Stimulated activated effector memory CD8-positive, alpha-beta T cell treated with anti-CD3 and anti-CD28 coated beads, Interleukin-12 subunit alpha, Interleukin-12 subunit beta, amount 100 ng/mL, for 72 hours (primary cell): ENCODE data around the gene GNPDA2.

Experiments
- ATAC-seq: fragments of 150-1000 bp; cut with Tn5 transposase; 2 replicates; pipeline ENCODE4 v1.10.0; 2021
- DNase-seq, 2 donors: peaks; one replicate each; pipeline ENCODE4 v3.0.0; 2021 to 2022; ENCODE audit warnings: low spot score in 2 of 2
- H3K27ac Mint-ChIP-seq: one replicate; pipeline ENCODE4 v1.8.0; 2022; ENCODE audit warnings: mild to moderate bottlenecking, mixed read lengths
- H3K36me3 Mint-ChIP-seq: one replicate; pipeline ENCODE4 v1.8.0; 2022; ENCODE audit warnings: mild to moderate bottlenecking, mixed read lengths
- H3K4me1 Mint-ChIP-seq: one replicate; pipeline ENCODE4 v1.8.0; 2022; ENCODE audit warnings: mixed read lengths
- H3K4me3 Mint-ChIP-seq: one replicate; pipeline ENCODE4 v1.8.0; 2022; ENCODE audit warnings: mild to moderate bottlenecking, mixed read lengths
- H3K9me3 Mint-ChIP-seq: one replicate; pipeline ENCODE4 v1.8.0; 2022; ENCODE audit warnings: mixed read lengths

GNPDA2 gene

GRCh38 chr4:44720371-44720770, 6.0 kb downstream of the GNPDA2 start:
- DNase-seq (no peak), ATAC-seq (no peak)
- H3K9me3 Mint-ChIP-seq, result no peaks in the 10 kb centered on the region
- peaks cover 5% of the 10 kb centered on the region for H3K36me3 Mint-ChIP-seq
- H3K27ac Mint-ChIP-seq, result no peak overlapping the region
- H3K4me1 Mint-ChIP-seq, result peaks cover 33% of the 10 kb centered on the region
- no peak overlapping the region for H3K4me3 Mint-ChIP-seq

DNA sequence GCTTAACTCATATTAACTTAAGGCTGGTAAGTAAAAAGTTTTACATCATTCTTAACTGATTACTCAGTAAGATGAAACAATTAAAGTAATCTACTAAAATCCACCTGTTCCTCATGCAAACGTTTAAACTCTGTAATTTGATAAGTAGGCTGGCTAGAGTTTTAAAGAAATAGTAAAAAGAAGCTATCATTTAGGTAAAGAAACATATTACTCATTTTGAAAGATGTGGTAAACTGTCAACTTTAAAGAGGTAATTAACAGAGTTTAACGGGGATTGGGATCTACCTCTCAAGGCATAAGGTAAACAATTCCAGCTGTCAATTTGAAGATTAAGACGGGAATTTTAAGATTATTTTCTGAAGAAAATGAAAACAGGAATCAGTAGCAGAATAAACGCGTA, 9.8 kb downstream of the GNPDA2 start:
- Mint-ChIP-seq H3K27ac (no peak overlapping the region), H3K9me3 (no peaks in the 10 kb centered on the region), H3K36me3 (peaks cover 15% of the 10 kb centered on the region), H3K4me3 (no peak overlapping the region), H3K4me1 (peaks cover 17% of the 10 kb centered on the region)
- ATAC-seq (no peak), DNase-seq (no peak)

DNA sequence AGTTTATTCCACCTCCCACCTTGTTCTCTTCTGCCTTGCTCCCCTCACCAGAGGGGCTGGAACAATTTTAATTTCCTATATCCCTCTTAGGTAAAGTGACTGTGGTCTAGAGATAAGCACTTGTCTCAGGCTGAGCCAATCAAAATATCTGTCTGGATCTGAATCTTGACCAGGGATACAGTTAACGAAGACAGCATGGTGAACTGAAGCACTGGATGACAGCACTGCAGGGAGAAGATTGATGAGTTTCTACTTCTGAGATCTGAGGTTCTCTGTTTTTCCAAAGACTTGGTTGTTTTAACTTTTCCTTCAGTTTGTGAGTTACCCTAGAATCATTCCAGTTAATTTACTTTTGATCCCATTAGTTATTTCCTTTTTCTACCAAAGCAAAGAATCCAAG, 13.2 kb downstream of the GNPDA2 start:
- Mint-ChIP-seq H3K27ac (no peak overlapping the region), H3K9me3 (no peaks in the 10 kb centered on the region), H3K4me1 (no peaks in the 10 kb centered on the region), H3K4me3 (no peak overlapping the region), H3K36me3 (peaks cover 18% of the 10 kb centered on the region)
- ATAC-seq, result no peak
- no peak for DNase-seq

- peaks cover 5% of the 10 kb centered on the region for H3K4me1 Mint-ChIP-seq
- ATAC-seq (no peak), DNase-seq (no peak)
- H3K36me3 Mint-ChIP-seq, result peaks cover 90% of the 10 kb centered on the region
- no peak overlapping the region for H3K4me3 Mint-ChIP-seq
- H3K27ac Mint-ChIP-seq, result no peak overlapping the region
- H3K9me3 Mint-ChIP-seq, result no peaks in the 10 kb centered on the region
Measured at GRCh38 chr4:44704673-44705072, 21.7 kb downstream of the GNPDA2 start.

GRCh38 chr4:44701037-44701436, 25.3 kb downstream of the GNPDA2 start:
- Mint-ChIP-seq H3K27ac (no peak overlapping the region), H3K36me3 (peaks cover 98% of the 10 kb centered on the region), H3K4me3 (no peak overlapping the region), H3K4me1 (peaks cover 5% of the 10 kb centered on the region), H3K9me3 (no peaks in the 10 kb centered on the region)
- DNase-seq, result no peak
- no peak for ATAC-seq

- H3K4me1 Mint-ChIP-seq, result peaks cover 5% of the 10 kb centered on the region
- H3K36me3 Mint-ChIP-seq, result peaks cover 98% of the 10 kb centered on the region
- H3K9me3 Mint-ChIP-seq, result no peaks in the 10 kb centered on the region
- DNase-seq, result no peak
- ATAC-seq, result no peak
- H3K4me3 Mint-ChIP-seq, result no peak overlapping the region
- peak overlapping the region; percentile 52 for H3K27ac Mint-ChIP-seq
Measured at GRCh38 chr4:44700427-44700826, 25.9 kb downstream of the GNPDA2 start.

DNA sequence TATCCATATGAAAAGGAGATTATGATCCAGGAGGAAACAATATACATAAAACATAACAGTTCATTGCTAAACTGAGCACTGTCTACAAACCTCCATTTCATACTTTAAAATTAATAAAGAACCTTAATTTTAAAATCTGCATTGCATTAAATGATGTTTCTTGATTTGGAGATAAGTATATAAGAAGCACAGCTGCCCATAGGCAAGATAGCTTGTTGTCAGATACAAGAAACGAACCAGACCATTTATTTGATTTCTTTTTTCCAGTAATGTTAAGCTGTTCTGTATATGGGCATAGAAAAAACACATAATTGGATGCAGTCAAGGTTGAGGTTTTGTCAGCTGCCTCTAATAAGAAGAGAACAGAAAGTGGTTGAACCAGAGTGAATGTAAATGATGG, 41.7 kb downstream of the GNPDA2 start:
- peaks cover 10% of the 10 kb centered on the region for H3K4me1 Mint-ChIP-seq
- DNase-seq, result no peak
- peaks cover 91% of the 10 kb centered on the region for H3K36me3 Mint-ChIP-seq
- no peak overlapping the region for H3K27ac Mint-ChIP-seq
- no peak for ATAC-seq
- no peaks in the 10 kb centered on the region for H3K9me3 Mint-ChIP-seq
- no peak overlapping the region for H3K4me3 Mint-ChIP-seq

DNA sequence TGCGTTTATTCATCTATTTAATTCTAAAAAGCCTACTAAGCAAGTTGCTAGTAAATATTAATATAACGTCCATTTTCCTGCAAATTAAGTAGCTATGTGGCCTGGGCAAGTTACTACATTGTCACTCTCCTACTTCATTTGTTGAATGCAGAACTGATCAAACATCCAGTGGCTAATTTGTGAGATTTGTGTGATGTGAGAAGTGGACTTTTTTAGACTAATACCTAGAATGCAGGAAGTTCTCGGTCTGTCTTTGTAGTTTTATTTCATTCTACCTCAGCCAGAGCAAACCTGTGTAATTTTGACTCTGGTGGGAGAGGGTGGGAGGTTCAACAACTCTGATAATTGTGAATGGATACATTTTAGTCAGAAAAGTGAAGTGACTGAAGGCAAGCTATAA, 47.3 kb downstream of the GNPDA2 start:
- Mint-ChIP-seq H3K4me1 (peaks cover 17% of the 10 kb centered on the region), H3K9me3 (no peaks in the 10 kb centered on the region), H3K36me3 (peaks cover 35% of the 10 kb centered on the region), H3K4me3 (peak overlapping the region; percentile 88), H3K27ac (peak overlapping the region; percentile 95)
- ATAC-seq (peak; percentile 35), DNase-seq (no peak)

GRCh38 chr4:44678094-44679041, 48.0 kb downstream of the GNPDA2 start, which contains the start of gene GUF1:
GUF1 (plus strand) TSS chr4:44678420; CDS start chr4:44678623, 203 bp downstream.
- no peaks in the 10 kb centered on the region for H3K9me3 Mint-ChIP-seq
- ATAC-seq (peak; percentile 97), DNase-seq (peak; percentile 70 to 90)
- peaks cover 17% of the 10 kb centered on the region for H3K4me1 Mint-ChIP-seq
- H3K4me3 Mint-ChIP-seq, result peak within 1 kb of the TSS; percentile 88
- H3K27ac Mint-ChIP-seq, result peak within 1 kb of the TSS; percentile 95
- H3K36me3 Mint-ChIP-seq, result peaks cover 28% of the 10 kb centered on the region

DNA sequence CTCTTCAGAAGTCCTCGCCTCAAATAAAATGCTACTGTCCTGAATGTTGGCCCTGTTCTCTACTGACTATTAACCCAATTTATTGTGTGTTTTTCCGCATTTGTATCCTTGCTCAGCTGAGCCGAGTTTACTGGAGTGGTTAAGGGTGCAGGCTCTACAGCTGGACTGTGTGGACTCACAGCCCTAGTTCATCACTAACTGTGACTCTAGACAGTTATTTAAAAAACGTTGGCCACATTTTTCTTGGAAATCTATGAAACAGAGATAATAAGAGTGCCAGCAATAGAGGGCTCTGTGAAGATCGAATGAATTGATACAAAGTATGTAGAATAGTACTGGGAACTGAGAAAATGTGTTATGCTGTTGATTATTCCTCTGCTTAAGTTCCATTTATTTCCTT, 51.0 kb downstream of the GNPDA2 start:
- DNase-seq, result no peak
- ATAC-seq, result no peak
- H3K4me3 Mint-ChIP-seq, result no peak overlapping the region
- H3K27ac Mint-ChIP-seq, result no peak overlapping the region
- no peaks in the 10 kb centered on the region for H3K36me3 Mint-ChIP-seq
- peaks cover 12% of the 10 kb centered on the region for H3K4me1 Mint-ChIP-seq
- H3K9me3 Mint-ChIP-seq, result no peaks in the 10 kb centered on the region

DNA sequence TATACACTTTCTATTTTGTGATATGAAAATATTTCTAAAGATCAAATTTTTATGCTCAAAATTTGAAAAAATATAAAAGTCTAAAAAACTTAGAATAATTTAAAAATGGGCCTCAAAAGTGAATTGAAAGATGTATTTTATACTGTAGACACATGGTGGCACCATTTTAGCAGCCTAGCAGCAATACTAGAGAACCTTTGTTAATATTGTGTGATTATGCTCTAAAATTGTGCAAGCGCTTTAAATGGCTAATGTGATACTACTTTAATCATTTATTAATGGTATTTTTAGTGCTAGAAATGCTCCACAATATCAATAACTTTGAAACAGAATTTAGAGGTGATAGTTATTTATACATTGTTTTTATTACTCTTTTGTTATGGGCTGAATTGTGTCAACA, 51.9 kb downstream of the GNPDA2 start:
- Mint-ChIP-seq H3K27ac (no peak overlapping the region), H3K4me1 (peaks cover 11% of the 10 kb centered on the region), H3K36me3 (no peaks in the 10 kb centered on the region), H3K9me3 (no peaks in the 10 kb centered on the region), H3K4me3 (no peak overlapping the region)
- ATAC-seq, result no peak
- DNase-seq, result no peak

DNA sequence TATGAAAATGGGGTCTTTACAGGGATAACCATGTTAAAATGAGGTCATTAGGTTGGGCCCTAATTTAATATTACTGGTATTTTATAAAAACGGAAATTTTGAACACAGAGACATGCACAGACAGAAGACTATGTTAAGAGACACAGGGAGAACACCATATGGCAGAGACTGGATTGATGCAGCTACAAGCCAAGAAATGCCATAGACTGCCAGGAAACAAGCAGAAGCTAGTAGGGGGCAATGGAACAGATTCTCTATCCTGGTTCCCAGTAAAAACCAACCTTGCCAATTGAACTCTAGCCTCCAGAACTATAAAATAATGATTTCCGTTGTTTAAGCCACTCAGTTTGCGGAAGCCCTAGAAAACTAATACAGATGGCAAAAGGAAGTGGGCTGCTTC, 54.7 kb downstream of the GNPDA2 start:
- no peak for DNase-seq
- no peak overlapping the region for H3K27ac Mint-ChIP-seq
- H3K4me1 Mint-ChIP-seq, result no peaks in the 10 kb centered on the region
- H3K9me3 Mint-ChIP-seq, result no peaks in the 10 kb centered on the region
- no peaks in the 10 kb centered on the region for H3K36me3 Mint-ChIP-seq
- ATAC-seq, result no peak
- no peak overlapping the region for H3K4me3 Mint-ChIP-seq

- Mint-ChIP-seq H3K4me1 (no peaks in the 10 kb centered on the region), H3K36me3 (no peaks in the 10 kb centered on the region), H3K27ac (no peak overlapping the region), H3K9me3 (no peaks in the 10 kb centered on the region), H3K4me3 (no peak overlapping the region)
- DNase-seq, result no peak
- no peak for ATAC-seq
Measured at GRCh38 chr4:44670506-44671199, 55.7 kb downstream of the GNPDA2 start.

- Mint-ChIP-seq H3K27ac (no peak overlapping the region), H3K4me1 (no peaks in the 10 kb centered on the region), H3K4me3 (no peak overlapping the region), H3K9me3 (no peaks in the 10 kb centered on the region), H3K36me3 (no peaks in the 10 kb centered on the region)
- ATAC-seq (no peak), DNase-seq (no peak)
Measured at GRCh38 chr4:44668526-44668925, 57.8 kb downstream of the GNPDA2 start.

- Mint-ChIP-seq H3K27ac (no peak overlapping the region), H3K9me3 (no peaks in the 10 kb centered on the region), H3K4me1 (no peaks in the 10 kb centered on the region), H3K4me3 (no peak overlapping the region), H3K36me3 (no peaks in the 10 kb centered on the region)
- ATAC-seq (no peak), DNase-seq (no peak)
Measured at GRCh38 chr4:44663539-44664263, 62.7 kb downstream of the GNPDA2 start.
